SU-DHL-6 (cell line): ENCODE measurements around the gene PSMG2.

Source experiments
- EZH2phosphoT487 ChIP-seq: fragments of 200-600 bp; sonication (generic), shearing (Covaris generic); conservative IDR thresholded peaks from 2 replicates; pipeline ENCODE4 v1.6.1; 2018; ENCODE audit warnings: mild to moderate bottlenecking, antibody characterized with exemption, low read length, moderate library complexity, mixed read lengths
- TF ChIP-seq, protein P1 (sequence below): fragments of 200-600 bp; sonication (generic); IDR thresholded peaks from one replicate; pipeline ENCODE4 v1.5.1; 2017; ENCODE audit warnings: antibody characterized with exemption, mild to moderate bottlenecking, low read length, moderate library complexity; ENCODE audit not compliant: insufficient read depth, poor library complexity, severe bottlenecking

DNA sequence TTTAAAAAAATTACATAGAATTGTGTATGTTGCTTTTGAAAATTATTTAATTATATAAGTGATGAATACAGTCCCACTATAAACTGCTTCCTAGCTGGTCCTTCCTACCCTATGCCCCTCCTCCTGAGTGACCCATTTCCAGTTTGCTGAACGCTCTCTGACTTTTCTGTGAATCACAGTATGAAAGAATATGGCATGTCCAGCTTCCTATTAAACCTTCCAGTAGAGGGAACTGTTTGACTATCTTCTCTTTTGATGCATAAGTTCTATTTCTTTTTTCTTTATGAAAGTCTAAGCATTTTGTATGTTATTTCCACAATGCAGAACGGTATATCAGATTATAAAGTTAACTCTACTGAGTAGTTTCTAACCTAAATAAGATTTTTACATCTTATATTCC is 41.3 kb downstream of the PSMG2 start:
- TF ChIP-seq, protein P1, sequence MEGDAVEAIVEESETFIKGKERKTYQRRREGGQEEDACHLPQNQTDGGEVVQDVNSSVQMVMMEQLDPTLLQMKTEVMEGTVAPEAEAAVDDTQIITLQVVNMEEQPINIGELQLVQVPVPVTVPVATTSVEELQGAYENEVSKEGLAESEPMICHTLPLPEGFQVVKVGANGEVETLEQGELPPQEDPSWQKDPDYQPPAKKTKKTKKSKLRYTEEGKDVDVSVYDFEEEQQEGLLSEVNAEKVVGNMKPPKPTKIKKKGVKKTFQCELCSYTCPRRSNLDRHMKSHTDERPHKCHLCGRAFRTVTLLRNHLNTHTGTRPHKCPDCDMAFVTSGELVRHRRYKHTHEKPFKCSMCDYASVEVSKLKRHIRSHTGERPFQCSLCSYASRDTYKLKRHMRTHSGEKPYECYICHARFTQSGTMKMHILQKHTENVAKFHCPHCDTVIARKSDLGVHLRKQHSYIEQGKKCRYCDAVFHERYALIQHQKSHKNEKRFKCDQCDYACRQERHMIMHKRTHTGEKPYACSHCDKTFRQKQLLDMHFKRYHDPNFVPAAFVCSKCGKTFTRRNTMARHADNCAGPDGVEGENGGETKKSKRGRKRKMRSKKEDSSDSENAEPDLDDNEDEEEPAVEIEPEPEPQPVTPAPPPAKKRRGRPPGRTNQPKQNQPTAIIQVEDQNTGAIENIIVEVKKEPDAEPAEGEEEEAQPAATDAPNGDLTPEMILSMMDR: peak; percentile 37
- TF ChIP-seq EZH2phosphoT487: no peak
